Activated T-cell treated with anti-CD3 and anti-CD28 coated beads, Interleukin-2, amount 50 U/mL, for 4 hours (primary cell): Measurements from ENCODE around the gene ST6GALNAC2. TPM values are rescaled to one million over a fixed set of nuclear protein-coding genes. Genes with fewer than 3 reads are reported as not detected.

ENCODE experiments used
- ATAC-seq, 2 donors: fragments of 200-7000 bp; cut with Tn5 transposase; one replicate each; pipeline ENCODE4 v1.10.0; 2021
- DNase-seq: peaks from one replicate; pipeline ENCODE4 v3.0.0-alpha.2; 2020
- H3K27me3 Mint-ChIP-seq: one replicate; pipeline ENCODE4 v1.8.0; 2021; ENCODE audit warnings: low read depth, mixed read lengths
- H3K36me3 Mint-ChIP-seq: one replicate; pipeline ENCODE4 v1.8.0; 2022; ENCODE audit warnings: mixed read lengths; ENCODE audit not compliant: insufficient read depth
- H3K4me1 Mint-ChIP-seq: one replicate; pipeline ENCODE4 v1.8.0; 2021; ENCODE audit warnings: low read depth, mixed read lengths
- H3K4me3 Mint-ChIP-seq: one replicate; pipeline ENCODE4 v1.8.0; 2021; ENCODE audit warnings: mild to moderate bottlenecking, moderate library complexity, mixed read lengths
- H3K9me3 Mint-ChIP-seq: one replicate; pipeline ENCODE4 v1.8.0; 2021; ENCODE audit warnings: mixed read lengths
- total RNA-seq, 3 donors: library from RNA; stranded (reverse); gene quantifications; one replicate each; pipeline ENCODE4 v1.2.1, GENCODE V29; 2021

Gene ST6GALNAC2
- total RNA-seq, 3 donors from 2014 or later = not detected

DNA sequence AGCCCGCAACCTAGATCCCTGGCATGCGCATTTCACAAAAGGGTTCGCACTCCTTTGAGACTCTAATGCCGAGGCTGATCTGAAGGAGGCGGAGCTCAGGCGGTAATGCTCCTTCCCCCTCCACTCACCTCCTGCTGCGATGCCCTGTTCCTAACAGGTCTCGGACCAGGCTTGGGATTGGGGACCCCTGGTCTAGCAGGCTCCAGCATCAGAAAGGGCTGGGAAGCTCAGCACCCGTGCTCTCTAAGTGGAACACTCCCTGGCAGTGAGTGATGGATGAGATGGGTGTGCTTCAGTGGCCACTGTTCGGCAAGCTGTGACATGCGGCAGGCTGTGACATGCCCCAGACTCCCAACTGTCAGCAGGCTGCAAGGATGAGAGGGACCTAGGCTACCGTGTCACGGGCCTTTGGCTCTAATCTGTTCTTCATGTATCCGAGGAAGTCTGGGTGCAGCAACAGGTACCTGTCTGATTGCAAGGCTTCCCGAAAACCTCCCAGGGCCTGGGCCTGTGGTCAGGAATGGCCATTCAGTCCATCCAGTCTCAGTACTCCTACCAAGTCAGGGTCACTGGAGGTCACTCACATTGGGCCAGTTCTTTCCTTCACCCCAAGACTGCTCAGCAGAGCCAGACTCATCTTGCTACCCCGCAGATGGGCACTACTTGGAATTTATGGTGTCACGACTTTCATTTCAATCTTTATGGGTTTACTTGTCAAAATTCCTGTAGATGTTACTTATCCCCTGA, 1.3 kb upstream of the ST6GALNAC2 start:
- Mint-ChIP-seq H3K4me1 (peaks cover 10% of the 10 kb centered on the region), H3K4me3 (peak overlapping the region; percentile 43), H3K36me3 (no peaks in the 10 kb centered on the region), H3K27me3 (peaks cover 57% of the 10 kb centered on the region), H3K9me3 (no peaks in the 10 kb centered on the region)
- no peak for ATAC-seq
- DNase-seq = no peak

DNA sequence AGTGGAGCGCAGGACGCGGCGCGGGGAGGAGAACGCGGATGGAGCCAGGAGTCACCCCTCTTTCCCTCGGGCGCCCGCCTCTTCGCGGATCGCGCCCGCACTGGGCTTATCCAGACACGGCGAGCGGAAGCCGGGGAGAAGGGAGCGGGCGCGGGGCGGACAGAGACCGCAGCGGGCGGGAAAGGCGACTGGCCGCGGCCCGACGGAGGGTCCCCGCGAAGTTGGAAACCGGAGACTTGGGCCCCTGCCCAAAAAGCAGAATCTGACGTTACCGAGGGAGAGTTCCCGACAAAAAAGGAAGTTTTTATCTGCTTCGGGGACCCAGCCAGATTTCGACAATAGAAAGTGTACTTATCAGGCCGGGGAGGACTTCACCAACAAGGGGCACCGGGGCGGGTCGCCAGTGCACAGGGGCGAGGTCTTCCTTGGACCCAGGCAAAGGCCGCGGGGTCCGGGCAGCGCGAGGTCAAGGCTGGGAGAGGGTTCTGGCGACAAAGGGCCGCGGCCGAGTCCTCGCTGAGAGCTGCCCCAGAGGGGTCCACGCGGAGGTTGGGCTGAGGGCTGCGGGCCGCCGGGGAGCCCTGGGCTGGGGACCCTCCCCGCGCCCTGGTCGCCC, 519 bp downstream of the ST6GALNAC2 start:
- ATAC-seq (peak; percentile 34 to 39), DNase-seq (no peak)
- Mint-ChIP-seq H3K27me3 (peaks cover 55% of the 10 kb centered on the region), H3K4me1 (peaks cover 10% of the 10 kb centered on the region), H3K9me3 (no peaks in the 10 kb centered on the region), H3K4me3 (peak overlapping the region; percentile 65), H3K36me3 (no peaks in the 10 kb centered on the region)

DNA sequence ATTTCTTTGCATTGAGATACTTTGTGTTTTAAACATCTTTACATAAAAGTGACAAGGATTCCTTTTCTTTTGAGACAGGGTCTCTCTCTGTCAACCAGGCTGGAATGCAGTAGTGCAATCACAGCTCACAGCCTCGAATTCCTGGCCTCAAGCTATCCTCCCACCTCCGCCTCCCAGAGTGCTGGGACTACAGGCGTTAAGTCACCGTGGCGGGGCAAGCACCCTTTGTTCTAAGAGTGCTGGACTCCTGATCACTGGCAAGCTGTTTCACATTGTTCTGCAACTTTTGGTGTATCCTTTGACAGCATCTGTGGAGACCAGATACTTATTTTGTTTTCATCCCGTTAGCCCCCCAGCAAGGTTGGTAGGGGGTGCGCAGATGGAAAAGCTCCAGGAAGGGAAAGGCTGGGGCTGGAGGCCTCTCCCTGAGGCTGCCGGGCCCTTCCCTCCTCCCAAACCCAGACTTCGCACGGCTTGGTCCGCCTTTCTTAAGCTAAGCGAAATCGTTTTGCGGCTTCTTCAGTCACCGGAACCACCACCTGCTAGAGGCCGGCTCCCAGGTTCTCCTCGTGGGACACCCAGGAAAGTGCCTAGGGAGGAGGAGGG, 1.1 kb downstream of the ST6GALNAC2 start:
- DNase-seq = no peak
- ATAC-seq = peak in 1 of 2 donors; percentile 4
- H3K27me3 Mint-ChIP-seq = peaks cover 51% of the 10 kb centered on the region
- no peaks in the 10 kb centered on the region for H3K36me3 Mint-ChIP-seq
- H3K4me3 Mint-ChIP-seq = peak overlapping the region; percentile 65
- H3K9me3 Mint-ChIP-seq = no peaks in the 10 kb centered on the region
- peaks cover 10% of the 10 kb centered on the region for H3K4me1 Mint-ChIP-seq

DNA sequence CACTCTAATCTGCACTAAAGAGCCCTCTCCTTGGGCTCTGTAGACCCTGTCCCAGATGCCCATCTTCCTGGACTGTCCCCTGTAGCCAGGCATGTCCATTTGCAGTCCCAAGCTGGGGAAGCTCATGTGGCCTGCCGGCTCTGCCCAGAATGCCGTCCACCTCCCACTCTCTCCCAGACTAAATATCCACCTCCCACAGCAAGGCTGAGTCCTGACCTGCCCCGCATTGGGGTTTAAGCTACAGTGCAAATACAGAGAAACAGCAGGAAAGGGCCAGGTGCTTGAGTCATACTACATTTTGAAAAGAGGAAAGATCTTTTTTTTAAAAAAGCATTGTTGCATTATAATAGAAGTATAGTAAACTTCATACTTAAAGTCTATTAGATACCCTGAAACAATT, 3.0 kb downstream of the ST6GALNAC2 start:
- ATAC-seq (no peak), DNase-seq (no peak)
- no peak overlapping the region for H3K4me3 Mint-ChIP-seq
- peaks cover 35% of the 10 kb centered on the region for H3K27me3 Mint-ChIP-seq
- peaks cover 10% of the 10 kb centered on the region for H3K4me1 Mint-ChIP-seq
- H3K9me3 Mint-ChIP-seq = no peaks in the 10 kb centered on the region
- H3K36me3 Mint-ChIP-seq = no peaks in the 10 kb centered on the region

- ATAC-seq (no peak), DNase-seq (no peak)
- Mint-ChIP-seq H3K36me3 (no peaks in the 10 kb centered on the region), H3K4me3 (no peak overlapping the region), H3K9me3 (no peaks in the 10 kb centered on the region), H3K27me3 (peaks cover 24% of the 10 kb centered on the region), H3K4me1 (peaks cover 7% of the 10 kb centered on the region)
These were observed 4.1 kb downstream of the ST6GALNAC2 start for GRCh38 chr17:76581515-76581914.

DNA sequence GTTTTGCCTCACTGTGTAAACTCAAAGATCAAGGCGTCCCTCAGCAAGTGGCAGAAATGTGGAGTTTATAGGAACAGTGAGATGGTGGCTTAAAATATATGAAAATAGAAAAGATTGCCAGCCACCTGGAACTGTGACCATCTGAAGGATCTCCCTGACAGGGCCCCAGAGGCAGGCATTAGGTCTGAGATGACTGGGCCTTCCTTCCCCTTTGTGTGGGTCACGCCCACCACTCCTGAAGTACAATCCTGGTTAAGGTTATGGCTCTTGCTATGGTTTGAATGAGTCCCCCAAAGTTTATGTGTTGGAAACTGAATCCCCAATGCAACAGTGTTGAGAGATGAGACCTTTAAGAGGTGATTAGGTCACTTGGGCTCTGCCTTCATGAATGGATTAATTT, 6.4 kb downstream of the ST6GALNAC2 start:
- DNase-seq = no peak
- no peaks in the 10 kb centered on the region for H3K9me3 Mint-ChIP-seq
- H3K27me3 Mint-ChIP-seq = peaks cover 15% of the 10 kb centered on the region

GRCh38 chr17:76578376-76578775, 7.3 kb downstream of the ST6GALNAC2 start:
- ATAC-seq = no peak
- no peak for DNase-seq
- Mint-ChIP-seq H3K4me1 (no peaks in the 10 kb centered on the region), H3K27me3 (peaks cover 8% of the 10 kb centered on the region), H3K9me3 (no peaks in the 10 kb centered on the region), H3K4me3 (no peak overlapping the region), H3K36me3 (no peaks in the 10 kb centered on the region)

More for the DNA sequence above, 6.4 kb downstream of the ST6GALNAC2 start:
- Mint-ChIP-seq H3K4me1 (no peaks in the 10 kb centered on the region), H3K4me3 (no peak overlapping the region), H3K36me3 (no peaks in the 10 kb centered on the region)
- ATAC-seq = no peak

DNA sequence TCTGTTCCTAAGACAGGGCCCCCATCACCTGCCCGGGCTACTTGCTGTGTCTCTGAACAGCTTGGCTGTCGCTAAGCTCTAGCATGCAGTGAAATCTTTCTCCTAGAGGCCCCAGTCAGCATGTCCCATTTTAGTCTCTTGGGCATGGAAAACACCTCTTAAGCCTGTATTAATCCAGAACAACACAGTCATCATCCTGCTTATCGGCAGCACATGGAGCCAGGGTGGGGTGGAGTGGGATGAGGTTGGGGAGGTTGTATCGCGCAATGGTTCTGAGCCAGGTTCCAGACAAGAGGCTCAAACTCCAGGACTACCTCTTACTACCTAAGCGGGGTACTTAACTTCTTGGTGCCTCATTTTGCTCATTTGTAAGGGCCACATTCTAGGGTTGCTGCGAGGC, 7.8 kb downstream of the ST6GALNAC2 start:
- H3K4me1 Mint-ChIP-seq = no peaks in the 10 kb centered on the region
- peaks cover 6% of the 10 kb centered on the region for H3K27me3 Mint-ChIP-seq
- no peaks in the 10 kb centered on the region for H3K9me3 Mint-ChIP-seq

DNA sequence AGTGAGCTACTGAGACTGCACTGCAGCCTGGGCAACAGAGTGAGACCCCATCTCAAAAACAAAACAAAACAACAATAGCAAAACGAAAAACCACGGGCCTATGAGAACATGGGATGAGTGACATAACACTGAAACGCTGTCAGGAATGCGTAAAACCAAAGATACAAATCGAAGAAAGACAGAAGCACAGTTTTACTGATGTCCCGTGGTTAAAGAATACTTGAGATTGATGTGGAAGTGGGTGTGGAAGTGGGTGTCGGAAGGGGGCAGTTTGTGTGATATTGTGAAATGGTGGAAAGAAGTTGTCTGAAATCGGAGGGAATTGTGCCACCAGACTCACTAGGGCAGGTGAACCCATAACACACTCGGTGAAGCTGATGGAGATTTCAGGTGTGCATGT, 9.5 kb downstream of the ST6GALNAC2 start:
- no peaks in the 10 kb centered on the region for H3K9me3 Mint-ChIP-seq
- DNase-seq (no peak), ATAC-seq (no peak)
- H3K36me3 Mint-ChIP-seq = no peaks in the 10 kb centered on the region
- no peaks in the 10 kb centered on the region for H3K27me3 Mint-ChIP-seq
- no peaks in the 10 kb centered on the region for H3K4me1 Mint-ChIP-seq
- H3K4me3 Mint-ChIP-seq = no peak overlapping the region

More for the DNA sequence above, 7.8 kb downstream of the ST6GALNAC2 start:
- DNase-seq = no peak
- Mint-ChIP-seq H3K36me3 (no peaks in the 10 kb centered on the region), H3K4me3 (no peak overlapping the region)
- ATAC-seq = no peak

DNA sequence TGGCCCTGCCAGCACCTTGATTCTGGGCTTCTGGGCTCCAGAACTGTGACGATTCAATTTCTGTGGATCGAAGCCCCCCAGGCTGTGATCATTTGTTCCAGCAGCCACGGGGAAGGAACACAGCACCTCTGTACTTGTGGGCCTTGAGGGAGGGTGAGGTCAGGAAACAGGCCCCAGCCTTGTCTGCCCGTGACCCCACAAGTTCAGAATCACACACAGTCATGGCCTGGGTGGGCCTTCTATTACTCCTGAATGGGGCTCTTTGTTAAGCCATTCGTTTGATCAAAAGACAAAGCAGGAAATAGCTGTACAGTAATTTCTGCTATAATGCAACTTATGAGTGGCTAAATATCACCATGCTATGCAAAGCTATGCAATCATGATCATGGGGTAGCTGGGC, 10.1 kb downstream of the ST6GALNAC2 start:
- Mint-ChIP-seq H3K9me3 (no peaks in the 10 kb centered on the region), H3K36me3 (no peaks in the 10 kb centered on the region), H3K27me3 (no peaks in the 10 kb centered on the region), H3K4me3 (no peak overlapping the region), H3K4me1 (no peaks in the 10 kb centered on the region)
- DNase-seq = no peak
- no peak for ATAC-seq

GRCh38 chr17:76574166-76574565, 11.5 kb downstream of the ST6GALNAC2 start:
- Mint-ChIP-seq H3K4me3 (no peak overlapping the region), H3K36me3 (no peaks in the 10 kb centered on the region), H3K4me1 (no peaks in the 10 kb centered on the region), H3K27me3 (no peaks in the 10 kb centered on the region), H3K9me3 (no peaks in the 10 kb centered on the region)
- no peak for ATAC-seq
- DNase-seq = no peak

DNA sequence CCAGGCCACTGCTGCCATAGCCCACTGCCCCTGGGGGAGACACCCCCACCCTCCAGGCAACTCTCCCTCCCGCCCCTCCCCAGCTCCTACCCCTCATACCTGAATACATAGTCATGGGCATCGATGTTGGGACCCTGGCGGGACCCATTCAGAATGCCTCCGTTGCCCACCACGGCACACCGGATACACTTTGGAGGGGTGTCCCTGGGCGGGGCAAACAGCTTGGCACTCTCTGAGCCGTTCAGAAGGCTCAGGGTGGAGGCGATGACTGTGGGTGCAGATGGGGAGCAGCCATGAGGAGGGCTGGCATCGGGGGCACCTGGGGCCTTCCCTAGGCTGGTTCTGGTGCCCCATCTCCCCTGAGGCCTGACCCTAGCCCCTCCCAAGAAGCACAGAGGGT, 12.6 kb downstream of the ST6GALNAC2 start:
- ATAC-seq (no peak), DNase-seq (no peak)
- Mint-ChIP-seq H3K4me1 (peaks cover 4% of the 10 kb centered on the region), H3K9me3 (no peaks in the 10 kb centered on the region), H3K4me3 (no peak overlapping the region), H3K36me3 (peaks cover under 1% of the 10 kb centered on the region), H3K27me3 (no peaks in the 10 kb centered on the region)

GRCh38 chr17:76572201-76572910, 13.3 kb downstream of the ST6GALNAC2 start:
- no peaks in the 10 kb centered on the region for H3K27me3 Mint-ChIP-seq
- ATAC-seq = no peak
- H3K4me1 Mint-ChIP-seq = peaks cover 9% of the 10 kb centered on the region
- H3K4me3 Mint-ChIP-seq = no peak overlapping the region
- DNase-seq = no peak
- H3K36me3 Mint-ChIP-seq = peaks cover 2% of the 10 kb centered on the region
- no peaks in the 10 kb centered on the region for H3K9me3 Mint-ChIP-seq

DNA sequence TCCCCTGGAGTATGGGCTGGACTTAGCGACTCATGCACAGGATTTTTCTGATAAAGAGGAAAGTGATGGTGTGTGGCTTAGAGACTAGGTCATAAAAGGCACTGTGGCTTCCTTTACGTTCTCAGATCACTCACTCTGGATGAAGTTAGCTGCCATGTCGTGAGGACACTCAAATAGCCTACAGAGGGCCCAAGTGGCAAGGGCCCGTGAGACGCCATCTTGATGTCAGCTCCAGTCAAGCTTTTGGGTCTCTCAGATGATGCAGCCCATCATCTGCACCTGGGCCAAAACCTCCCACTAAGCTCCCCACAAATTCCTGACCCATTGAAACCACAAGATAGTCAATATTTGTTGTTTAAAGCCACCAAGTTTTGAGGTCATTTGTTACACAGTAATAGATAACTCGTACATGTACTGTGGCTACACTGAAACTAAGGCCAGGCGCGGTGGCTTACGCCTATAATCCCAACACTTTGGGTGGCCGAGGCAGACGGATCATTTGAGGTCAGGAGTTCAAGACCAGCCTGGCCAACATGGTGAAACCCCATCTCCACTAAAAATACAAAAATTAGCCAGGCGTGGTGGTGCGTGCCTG, 14.7 kb downstream of the ST6GALNAC2 start:
- Mint-ChIP-seq H3K27me3 (no peaks in the 10 kb centered on the region), H3K4me1 (peaks cover 20% of the 10 kb centered on the region), H3K9me3 (no peaks in the 10 kb centered on the region), H3K36me3 (peaks cover 10% of the 10 kb centered on the region), H3K4me3 (no peak overlapping the region)
- DNase-seq (no peak), ATAC-seq (no peak)
